ENCODE data around the gene FAM161B. TPM values are rescaled to one million over a fixed set of nuclear protein-coding genes. Genes with fewer than 3 reads are reported as not detected.
"Not testable (repeated sequence)": the region's sequence is repeated elsewhere in the genome, so short reads cannot be mapped to it uniquely, and the experiment has no call there.

FAM161B gene
- total RNA-seq, 1 experiment from 2014 or later: 1.9 TPM

- H3K36me3 ChIP-seq: peaks cover 73% of the 10 kb centered on the region
- no peaks in the 10 kb centered on the region for H3K4me1 ChIP-seq (replicated peaks)
- no peaks in the 10 kb centered on the region for H3K27me3 ChIP-seq (replicated peaks)
- H3K27ac ChIP-seq: no peak overlapping the region
- H3K9me3 ChIP-seq (replicated peaks): no peaks in the 10 kb centered on the region; the same call in 1 of the 2 replicates
- DNase-seq (ENCODE audit: low read depth in 1 of 2, low spot score in 2 of 2): no peak
- H3K4me3 ChIP-seq: no peak overlapping the region
Observed at GRCh38 chr14:73916324-73916723, 33.6 kb downstream of the FAM161B start.

GRCh38 chr14:73913256-73913655 lies 36.6 kb downstream of the FAM161B start:
- no peak for DNase-seq (ENCODE audit: low read depth in 1 of 2, low spot score in 2 of 2)
- H3K27ac ChIP-seq: no peak overlapping the region
- no peaks in the 10 kb centered on the region; the same call in 1 of the 2 replicates for H3K9me3 ChIP-seq (replicated peaks)
- peaks cover 76% of the 10 kb centered on the region for H3K36me3 ChIP-seq
- no peaks in the 10 kb centered on the region for H3K27me3 ChIP-seq (replicated peaks)
- no peak overlapping the region for H3K4me3 ChIP-seq
- H3K4me1 ChIP-seq (replicated peaks): no peaks in the 10 kb centered on the region

DNA sequence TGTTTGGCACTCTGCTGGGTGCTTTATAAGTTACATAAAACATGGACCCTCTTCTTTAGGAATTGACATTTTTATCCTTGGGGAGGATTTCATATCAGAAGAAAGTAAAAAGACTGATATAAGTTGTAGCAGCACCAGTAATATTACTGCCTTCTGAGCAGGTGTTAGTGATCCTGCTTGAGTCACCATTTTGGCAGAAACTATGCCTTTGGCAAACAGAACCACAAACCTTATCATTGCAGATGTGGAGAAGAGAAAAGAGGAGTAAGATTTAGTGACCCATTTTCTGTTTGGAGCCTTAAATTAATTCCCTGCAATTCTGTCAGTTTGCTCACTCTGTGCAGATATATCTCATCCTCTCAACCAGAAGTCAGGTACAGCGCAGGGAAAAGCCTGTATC lies 40.2 kb downstream of the FAM161B start:
- no peak overlapping the region for H3K27ac ChIP-seq
- H3K36me3 ChIP-seq: peaks cover 90% of the 10 kb centered on the region
- no peaks in the 10 kb centered on the region for H3K4me1 ChIP-seq (replicated peaks)
- H3K27me3 ChIP-seq (replicated peaks): no peaks in the 10 kb centered on the region
- H3K4me3 ChIP-seq: no peak overlapping the region
- no peaks in the 10 kb centered on the region; the same call in 1 of the 2 replicates for H3K9me3 ChIP-seq (replicated peaks)
- DNase-seq (ENCODE audit: low read depth in 1 of 2, low spot score in 2 of 2): no peak

GRCh38 chr14:73903028-73903427 lies 46.9 kb downstream of the FAM161B start:
- peaks cover 10% of the 10 kb centered on the region for H3K4me1 ChIP-seq (replicated peaks)
- no peak overlapping the region for H3K4me3 ChIP-seq
- H3K27ac ChIP-seq: no peak overlapping the region
- H3K9me3 ChIP-seq (replicated peaks): no peaks in the 10 kb centered on the region
- DNase-seq (ENCODE audit: low read depth in 1 of 2, low spot score in 2 of 2): peak in 1 of 2 experiments; percentile 4
- peaks cover 74% of the 10 kb centered on the region for H3K36me3 ChIP-seq
- no peaks in the 10 kb centered on the region for H3K27me3 ChIP-seq (replicated peaks)

DNA sequence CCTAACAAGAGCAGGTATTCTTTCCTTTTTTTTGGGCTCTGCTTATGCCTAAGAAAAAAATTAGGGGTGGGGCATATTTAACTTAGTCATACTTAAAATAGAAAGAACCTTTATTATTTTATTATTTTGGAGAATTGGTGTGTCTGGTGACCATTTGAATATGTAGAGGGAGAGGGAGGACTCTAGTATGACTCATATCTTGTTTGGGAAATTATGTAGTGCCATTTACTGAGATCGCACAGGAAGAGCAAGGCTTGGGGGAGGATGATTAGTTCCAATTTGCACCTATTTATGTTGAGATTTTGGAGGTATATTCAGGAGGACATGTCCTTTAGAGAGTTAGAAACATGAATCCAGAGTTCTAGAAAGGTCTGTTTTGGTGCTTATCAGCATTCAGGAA lies 53.4 kb downstream of the FAM161B start:
- Histone ChIP-seq H3K27me3 (replicated peaks) (no peaks in the 10 kb centered on the region), H3K4me1 (replicated peaks) (no peaks in the 10 kb centered on the region), H3K36me3 (peaks cover 88% of the 10 kb centered on the region), H3K4me3 (no peak overlapping the region), H3K27ac (no peak overlapping the region), H3K9me3 (replicated peaks) (no peaks in the 10 kb centered on the region)
- no peak for DNase-seq (ENCODE audit: low read depth in 1 of 2, low spot score in 2 of 2)

GRCh38 chr14:73895939-73896338 lies 54.0 kb downstream of the FAM161B start:
- DNase-seq (ENCODE audit: low read depth in 1 of 2, low spot score in 2 of 2): no peak
- H3K4me3 ChIP-seq: no peak overlapping the region
- H3K4me1 ChIP-seq (replicated peaks): no peaks in the 10 kb centered on the region
- no peaks in the 10 kb centered on the region for H3K9me3 ChIP-seq (replicated peaks)
- peaks cover 89% of the 10 kb centered on the region for H3K36me3 ChIP-seq
- H3K27ac ChIP-seq: no peak overlapping the region
- no peaks in the 10 kb centered on the region for H3K27me3 ChIP-seq (replicated peaks)

- H3K4me1 ChIP-seq (replicated peaks); DNase-seq (ENCODE audit: low read depth in 1 of 2, low spot score in 2 of 2); H3K4me3 ChIP-seq; H3K27me3 ChIP-seq (replicated peaks); H3K9me3 ChIP-seq (replicated peaks); H3K27ac ChIP-seq: not testable (repeated sequence)
- H3K36me3 ChIP-seq: peaks cover 78% of the 10 kb centered on the region
Observed at GRCh38 chr14:73894180-73894687, 55.7 kb downstream of the FAM161B start.

DNA sequence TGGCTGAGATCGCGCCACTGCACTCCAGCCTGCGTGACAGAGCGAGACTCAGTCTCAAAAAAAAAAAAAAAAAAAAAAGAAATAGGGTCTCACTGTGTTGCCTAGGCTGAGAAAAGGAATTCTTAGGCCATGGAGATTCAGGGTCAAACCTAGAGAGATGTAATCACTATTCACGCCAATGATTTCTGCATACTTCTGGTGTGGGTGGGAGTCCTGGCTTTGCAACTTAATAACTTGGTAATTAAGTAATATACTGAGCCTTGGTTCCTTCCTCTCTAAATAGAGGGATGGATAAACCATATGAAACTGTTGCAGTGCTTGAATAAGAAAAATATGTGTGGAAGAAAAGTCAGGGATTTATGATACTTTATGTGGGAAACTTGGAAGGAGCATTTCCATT lies 60.5 kb downstream of the FAM161B start:
- Histone ChIP-seq H3K4me1 (replicated peaks) (peaks cover 19% of the 10 kb centered on the region), H3K9me3 (replicated peaks) (no peaks in the 10 kb centered on the region), H3K27me3 (replicated peaks) (no peaks in the 10 kb centered on the region), H3K27ac (no peak overlapping the region), H3K36me3 (peaks cover 47% of the 10 kb centered on the region), H3K4me3 (no peak overlapping the region)
- no peak for DNase-seq (ENCODE audit: low read depth in 1 of 2, low spot score in 2 of 2)

GRCh38 chr14:73888971-73889370 lies 60.9 kb downstream of the FAM161B start:
- H3K4me3 ChIP-seq: no peak overlapping the region
- no peak for DNase-seq (ENCODE audit: low read depth in 1 of 2, low spot score in 2 of 2)
- peaks cover 44% of the 10 kb centered on the region for H3K36me3 ChIP-seq
- H3K27ac ChIP-seq: no peak overlapping the region
- H3K4me1 ChIP-seq (replicated peaks): peaks cover 19% of the 10 kb centered on the region
- H3K9me3 ChIP-seq (replicated peaks): no peaks in the 10 kb centered on the region
- no peaks in the 10 kb centered on the region for H3K27me3 ChIP-seq (replicated peaks)

DNA sequence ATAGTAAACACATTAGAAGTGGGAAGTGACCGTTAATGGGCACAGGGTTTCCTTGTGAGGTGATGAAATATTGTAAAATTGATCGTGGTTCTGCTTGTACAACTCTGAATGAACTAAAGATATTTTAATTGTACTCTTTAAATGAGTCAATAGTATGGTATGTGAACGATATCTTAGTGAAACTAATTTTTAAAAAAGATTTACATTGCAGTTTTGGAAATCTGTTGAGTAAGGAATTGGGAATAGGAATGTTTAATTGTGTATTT lies 61.5 kb downstream of the FAM161B start:
- Histone ChIP-seq H3K27me3 (replicated peaks) (no peaks in the 10 kb centered on the region), H3K4me1 (replicated peaks) (peaks cover 19% of the 10 kb centered on the region), H3K36me3 (peaks cover 39% of the 10 kb centered on the region), H3K27ac (no peak overlapping the region), H3K9me3 (replicated peaks) (no peaks in the 10 kb centered on the region), H3K4me3 (peak overlapping the region; percentile 79)
- peak in 1 of 2 experiments; percentile 2 for DNase-seq (ENCODE audit: low read depth in 1 of 2, low spot score in 2 of 2)

DNA sequence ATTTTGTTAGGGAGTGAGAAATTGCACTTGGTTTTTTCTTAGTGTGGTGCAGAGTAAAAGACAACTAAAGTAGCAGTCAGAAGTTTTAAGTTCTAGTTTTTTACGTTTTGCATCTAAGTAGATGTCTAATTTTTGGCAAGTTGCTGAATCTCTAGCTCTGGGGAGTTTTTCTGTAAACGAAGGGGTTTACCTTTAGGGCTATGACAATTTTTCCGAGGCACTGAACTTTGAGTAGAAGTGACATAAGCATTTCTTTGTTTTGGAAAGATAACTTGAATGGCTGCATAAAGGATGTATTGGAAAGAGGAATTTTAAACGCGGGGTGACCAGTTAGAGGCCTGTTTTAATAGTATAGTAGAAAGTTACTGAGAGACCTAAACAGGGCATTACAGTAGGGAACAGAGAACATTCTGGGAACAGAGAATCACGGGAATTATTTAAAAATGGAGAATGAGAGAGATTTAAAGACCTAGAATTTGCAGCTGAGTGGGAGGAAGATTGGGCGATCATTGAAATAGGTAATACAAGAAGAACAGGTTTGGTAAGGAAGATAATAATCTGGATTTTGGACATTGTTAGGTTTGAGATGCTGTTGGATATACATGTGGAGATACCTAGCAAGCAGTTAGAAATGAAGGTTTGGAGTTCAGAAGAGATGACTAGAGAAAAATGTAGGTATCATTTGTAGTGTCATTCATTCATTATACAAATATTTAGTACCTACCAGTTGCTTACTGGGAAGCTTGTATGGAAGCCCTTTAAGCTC lies 62.0 kb downstream of the FAM161B start:
- H3K4me1 ChIP-seq (replicated peaks): peaks cover 19% of the 10 kb centered on the region
- H3K9me3 ChIP-seq (replicated peaks): no peaks in the 10 kb centered on the region
- H3K36me3 ChIP-seq: peaks cover 33% of the 10 kb centered on the region
- peak overlapping the region; percentile 79 for H3K4me3 ChIP-seq
- DNase-seq (ENCODE audit: low read depth in 1 of 2, low spot score in 2 of 2): no peak
- H3K27ac ChIP-seq: peak overlapping the region; percentile 79; the same call in 1 of the 2 replicates
- no peaks in the 10 kb centered on the region for H3K27me3 ChIP-seq (replicated peaks)

- no peak for DNase-seq (ENCODE audit: low read depth in 1 of 2, low spot score in 2 of 2)
- H3K36me3 ChIP-seq: peaks cover 29% of the 10 kb centered on the region
- H3K27ac ChIP-seq: peak overlapping the region; percentile 79
- H3K27me3 ChIP-seq (replicated peaks): no peaks in the 10 kb centered on the region
- H3K9me3 ChIP-seq (replicated peaks): no peaks in the 10 kb centered on the region
- peaks cover 19% of the 10 kb centered on the region for H3K4me1 ChIP-seq (replicated peaks)
- peak overlapping the region; percentile 79 for H3K4me3 ChIP-seq
Observed at GRCh38 chr14:73887318-73887616, 62.6 kb downstream of the FAM161B start.

- peaks cover 19% of the 10 kb centered on the region for H3K4me1 ChIP-seq (replicated peaks)
- peaks cover 24% of the 10 kb centered on the region for H3K36me3 ChIP-seq
- H3K27me3 ChIP-seq (replicated peaks): no peaks in the 10 kb centered on the region
- H3K9me3 ChIP-seq (replicated peaks): no peaks in the 10 kb centered on the region
- DNase-seq (ENCODE audit: low read depth in 1 of 2, low spot score in 2 of 2): peak; percentile 92 to 95
- H3K27ac ChIP-seq: peak within 1 kb of the TSS; percentile 79
- peak within 1 kb of the TSS; percentile 79 for H3K4me3 ChIP-seq
Observed at GRCh38 chr14:73886449-73887317, 63.2 kb downstream of the FAM161B start, which contains the start of gene ZNF410. Gene ZNF410, plus strand, starts transcription at chr14:73886859. Its CDS starts 5,317 bp downstream, at chr14:73892176.

All from SJSA1 (cell line).